Measurements from ENCODE around the gene TMEM131.
"Not testable (repeated sequence)": the region's sequence is repeated elsewhere in the genome, so short reads cannot be mapped to it uniquely, and the experiment has no call there.

TMEM131 gene

DNA sequence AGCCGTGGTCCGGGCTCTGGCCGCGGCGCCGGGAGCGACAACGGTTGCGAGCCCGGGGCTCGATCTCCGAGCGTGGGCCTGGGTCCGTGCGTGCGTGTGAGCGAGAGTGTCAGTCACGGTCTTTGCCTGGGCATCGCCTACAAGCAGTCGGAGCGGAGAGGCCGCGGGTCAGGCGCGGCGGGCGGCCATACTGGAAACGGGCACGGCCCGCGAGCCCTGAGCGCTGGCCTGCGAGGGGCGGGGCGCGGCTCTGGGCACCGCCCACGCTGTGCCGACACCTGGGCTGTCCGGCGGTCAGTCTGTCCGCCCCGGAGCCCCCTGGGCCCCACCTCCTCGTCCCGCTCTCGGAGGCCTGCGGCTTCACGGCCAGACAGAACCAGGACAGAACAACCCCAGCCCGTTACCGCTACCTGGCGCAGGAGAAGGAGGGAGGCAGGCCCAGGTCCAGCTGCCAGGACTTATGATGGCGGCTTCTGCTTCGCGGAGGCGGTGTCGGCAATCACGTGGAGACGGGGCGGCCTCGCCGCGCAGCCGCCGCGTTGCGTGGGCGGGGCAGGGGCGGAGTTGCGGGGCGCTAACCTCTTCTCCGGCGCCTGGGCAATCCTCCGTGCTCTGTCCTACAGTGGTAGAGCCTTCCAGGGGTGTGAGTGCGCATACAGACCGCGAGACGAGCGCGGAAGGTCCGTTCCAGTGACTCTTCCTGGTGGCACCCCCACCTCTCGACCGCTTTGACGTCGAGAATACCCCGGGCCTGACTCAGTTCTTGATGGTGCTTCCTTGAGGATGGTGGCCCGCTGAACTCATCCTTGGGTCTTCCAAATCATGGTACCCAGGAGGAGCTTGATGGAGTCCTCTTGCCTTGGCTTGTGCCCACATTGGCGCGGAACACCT lies at the start of gene TMEM131:
Gene TMEM131, minus strand, starts transcription at position 215 of the 891 bp plus-strand sequence. CDS start 286 bp downstream, outside the sequence.
- DNase-seq: peak; percentile 83 to 93

DNA sequence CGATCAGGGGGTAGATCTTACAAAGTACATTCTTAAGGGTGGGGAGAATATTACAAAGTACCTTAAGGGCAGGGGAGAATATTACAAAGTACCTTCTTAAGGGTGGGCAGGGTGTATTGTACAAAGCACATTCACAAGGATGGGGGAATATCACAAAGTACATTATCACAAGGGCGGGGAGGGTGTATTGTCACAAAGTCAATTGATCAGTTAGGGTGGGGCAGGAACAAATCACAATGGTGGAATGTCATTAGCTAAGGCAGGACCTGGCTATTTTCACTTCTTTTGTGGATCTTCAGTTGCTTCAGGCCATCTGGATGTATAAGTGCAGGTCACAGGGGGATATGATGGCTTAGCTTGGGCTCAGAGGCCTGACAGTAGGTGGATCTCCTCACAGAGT lies 49.0 kb upstream of the TMEM131 start:
- not testable (repeated sequence) for DNase-seq

DNA sequence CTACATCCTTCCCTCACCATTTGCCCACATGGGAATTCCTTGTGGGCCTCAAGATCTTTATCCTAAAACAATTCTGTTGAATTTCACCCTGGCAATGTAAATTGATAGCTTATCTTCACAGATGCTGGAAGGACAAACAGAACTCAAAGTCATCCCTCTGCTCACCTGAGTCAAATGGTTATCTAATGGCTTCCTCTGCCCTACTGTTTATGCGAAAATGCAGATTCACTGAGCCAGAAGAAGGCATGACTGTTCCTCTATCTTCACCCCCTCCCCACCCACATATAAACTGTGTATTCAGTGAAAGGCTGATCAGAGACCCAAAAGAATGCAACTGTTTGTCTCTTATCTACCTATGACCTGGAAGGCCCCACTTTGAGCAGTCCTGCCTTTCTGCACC lies 47.4 kb upstream of the TMEM131 start:
- no peak for DNase-seq

DNA sequence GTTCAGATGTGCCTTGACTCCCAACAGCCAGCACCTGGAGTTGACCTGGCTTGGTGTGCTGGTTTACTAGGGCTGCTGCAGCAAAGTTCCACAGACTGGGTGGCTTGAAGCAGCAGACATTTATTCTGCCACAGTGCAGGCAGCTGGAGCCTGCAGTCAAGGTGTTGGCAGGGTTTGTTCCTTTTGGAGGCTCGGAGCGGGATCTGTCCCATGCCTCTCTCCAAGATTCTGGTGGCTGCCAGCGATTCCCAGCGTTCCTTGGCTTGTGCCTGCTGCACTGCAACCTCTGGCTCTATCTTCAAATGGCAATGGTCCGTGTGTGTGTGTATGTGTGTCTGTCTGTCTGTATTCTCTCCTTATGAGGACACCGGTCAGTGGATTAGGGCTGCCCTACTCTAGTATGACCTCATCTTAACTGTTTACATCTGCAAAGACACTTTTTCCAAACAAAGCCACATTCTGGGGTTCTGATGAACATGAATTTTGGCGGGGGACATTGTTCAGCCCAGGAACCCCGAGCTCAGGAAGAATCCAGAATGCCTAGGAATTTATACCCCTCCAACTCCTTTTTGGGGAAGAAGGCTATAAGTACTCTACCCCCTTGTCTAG lies 44.7 kb upstream of the TMEM131 start:
- DNase-seq: no peak

GRCh38 chr2:98039085-98039756 lies 43.5 kb upstream of the TMEM131 start:
- no peak for DNase-seq

- no peak for DNase-seq
Measured at GRCh38 chr2:98037666-98038336, 42.1 kb upstream of the TMEM131 start.

DNA sequence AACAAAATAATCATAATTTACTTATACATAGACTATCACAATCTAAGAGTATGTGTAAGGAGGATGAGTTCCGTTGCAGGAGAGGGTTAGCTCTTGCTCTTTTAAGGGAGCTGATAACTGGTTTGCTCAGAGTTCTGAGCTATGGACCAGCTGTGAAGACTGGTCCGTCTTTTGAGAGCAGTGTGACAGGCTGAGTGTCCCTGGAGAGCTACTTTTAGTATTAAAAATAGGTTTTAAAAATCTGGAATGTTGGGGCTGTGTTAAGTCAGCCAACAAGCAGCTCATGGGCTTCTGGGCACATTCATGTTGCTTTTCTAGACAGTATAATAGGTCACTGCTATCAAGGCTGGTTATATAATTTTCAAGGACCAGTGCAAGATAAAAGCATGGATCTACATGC lies 41.5 kb upstream of the TMEM131 start:
- DNase-seq: no peak

GRCh38 chr2:98036349-98037000 lies 40.7 kb upstream of the TMEM131 start:
- DNase-seq: no peak

- no peak for DNase-seq
Measured at GRCh38 chr2:98034745-98035144, 39.0 kb upstream of the TMEM131 start.

GRCh38 chr2:98032086-98032485 lies 36.3 kb upstream of the TMEM131 start:
- DNase-seq: no peak

DNA sequence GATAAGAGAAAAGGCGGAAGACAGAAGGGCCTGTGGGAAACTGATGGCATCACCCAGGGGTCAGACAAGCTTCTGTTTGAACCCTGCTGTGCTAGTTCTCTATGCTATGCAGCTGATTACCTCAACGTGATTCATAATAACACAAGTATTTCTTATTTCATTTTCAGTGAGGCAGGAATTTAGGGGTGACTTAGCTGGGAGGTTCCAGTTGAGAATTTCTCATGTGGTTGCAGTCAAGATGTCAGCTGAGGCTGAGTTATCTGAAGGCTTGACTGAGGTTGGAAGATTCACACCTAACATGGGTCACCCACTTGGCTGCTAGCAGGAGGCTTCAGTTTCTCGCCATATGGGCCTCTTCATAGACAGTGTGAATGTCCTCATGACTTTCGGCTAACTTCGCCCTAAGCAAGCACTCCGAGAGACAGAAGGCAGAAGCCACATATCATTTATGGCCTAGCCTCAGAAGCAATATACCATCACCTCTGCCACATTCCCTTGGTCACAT lies 34.0 kb upstream of the TMEM131 start:
- DNase-seq: no peak

DNA sequence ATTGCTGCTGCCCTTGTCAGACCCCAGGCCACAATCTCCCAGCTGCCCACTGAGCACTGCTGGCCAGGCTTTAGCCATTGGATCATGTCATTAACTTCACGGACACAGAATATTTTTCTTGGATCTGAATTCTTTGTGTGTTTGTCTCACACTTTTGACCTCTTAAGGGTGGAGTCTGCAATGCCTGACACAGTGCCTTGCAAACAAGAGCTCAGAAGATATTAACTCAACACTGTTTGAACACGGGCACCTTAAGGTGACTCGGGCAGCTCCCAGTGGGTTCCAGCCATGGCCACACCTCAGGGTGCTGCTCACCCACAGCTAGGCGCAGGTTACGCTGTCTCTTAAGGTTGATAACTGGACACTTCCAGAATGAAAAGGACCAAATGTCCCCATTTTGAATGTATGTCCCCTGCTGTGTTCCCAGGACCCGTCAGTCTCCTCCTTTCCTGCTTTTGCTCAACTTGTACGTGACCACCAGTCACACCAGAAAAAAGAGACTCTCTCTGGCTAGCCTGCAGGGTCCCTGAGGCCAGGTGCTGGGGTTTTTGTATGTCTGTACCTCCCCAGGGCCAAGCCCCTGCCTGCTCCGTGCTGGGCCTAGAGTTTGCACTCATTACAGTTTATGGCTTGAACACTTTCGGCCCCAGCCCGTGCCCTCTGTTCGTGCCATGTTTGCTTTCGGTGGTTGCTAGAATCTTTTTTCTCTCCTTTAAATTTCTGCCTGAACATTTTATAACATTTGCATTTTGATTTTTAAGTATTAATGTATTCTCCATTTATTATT lies 33.4 kb upstream of the TMEM131 start:
- DNase-seq: no peak

- no peak for DNase-seq
Measured at GRCh38 chr2:98028101-98028561, 32.4 kb upstream of the TMEM131 start.

GRCh38 chr2:98027538-98027937 lies 31.8 kb upstream of the TMEM131 start:
- DNase-seq: no peak

- DNase-seq: no peak
Measured at GRCh38 chr2:98026927-98027522, 31.3 kb upstream of the TMEM131 start.

DNA sequence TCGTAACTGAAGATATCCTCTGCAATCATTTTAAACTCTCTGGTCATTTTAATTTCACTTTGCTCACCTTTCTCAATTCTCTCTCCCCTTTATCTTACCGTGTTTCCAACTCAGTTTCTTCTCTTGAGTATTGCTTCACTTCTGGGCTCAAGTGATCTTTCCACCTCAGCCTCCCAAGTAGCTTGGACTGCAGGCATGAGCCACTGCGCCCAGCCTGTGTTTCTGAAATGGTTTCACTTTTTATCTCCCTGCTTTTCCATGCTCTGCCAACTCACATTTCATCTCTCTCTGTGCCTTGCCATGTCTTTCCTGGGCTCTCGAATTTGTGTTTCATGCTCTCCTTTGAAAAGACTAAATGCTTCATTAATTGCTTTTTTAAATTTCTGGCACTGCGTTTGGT lies 30.5 kb upstream of the TMEM131 start:
- DNase-seq: no peak

GRCh38 chr2:98025481-98026037 lies 29.8 kb upstream of the TMEM131 start:
- DNase-seq: no peak

GRCh38 chr2:98022067-98022466 lies 26.3 kb upstream of the TMEM131 start:
- not testable (repeated sequence) for DNase-seq

GRCh38 chr2:98020992-98021713 lies 25.4 kb upstream of the TMEM131 start:
- no peak for DNase-seq

DNA sequence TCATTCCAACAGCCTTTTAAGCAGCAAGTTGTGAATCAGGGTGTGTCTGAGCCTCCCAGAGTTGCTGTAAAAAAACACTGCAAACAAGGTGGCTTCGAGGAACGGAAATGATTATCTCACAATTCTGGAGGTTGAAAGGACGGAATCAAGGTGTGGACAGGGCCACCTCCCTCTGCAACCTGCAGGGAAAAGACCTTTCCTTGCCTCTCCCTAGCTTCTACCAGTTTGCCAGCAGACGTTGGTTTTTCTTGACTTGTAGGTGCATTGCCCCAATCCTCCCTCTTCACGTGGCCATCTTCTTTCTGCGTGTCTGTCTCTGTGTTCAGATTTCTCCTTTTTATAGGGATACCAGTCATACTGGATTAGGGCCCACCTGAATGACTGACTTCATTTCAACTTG lies 24.8 kb upstream of the TMEM131 start:
- no peak for DNase-seq
